Measurements from ENCODE around the gene MEP1A.

The MEP1A gene

DNA sequence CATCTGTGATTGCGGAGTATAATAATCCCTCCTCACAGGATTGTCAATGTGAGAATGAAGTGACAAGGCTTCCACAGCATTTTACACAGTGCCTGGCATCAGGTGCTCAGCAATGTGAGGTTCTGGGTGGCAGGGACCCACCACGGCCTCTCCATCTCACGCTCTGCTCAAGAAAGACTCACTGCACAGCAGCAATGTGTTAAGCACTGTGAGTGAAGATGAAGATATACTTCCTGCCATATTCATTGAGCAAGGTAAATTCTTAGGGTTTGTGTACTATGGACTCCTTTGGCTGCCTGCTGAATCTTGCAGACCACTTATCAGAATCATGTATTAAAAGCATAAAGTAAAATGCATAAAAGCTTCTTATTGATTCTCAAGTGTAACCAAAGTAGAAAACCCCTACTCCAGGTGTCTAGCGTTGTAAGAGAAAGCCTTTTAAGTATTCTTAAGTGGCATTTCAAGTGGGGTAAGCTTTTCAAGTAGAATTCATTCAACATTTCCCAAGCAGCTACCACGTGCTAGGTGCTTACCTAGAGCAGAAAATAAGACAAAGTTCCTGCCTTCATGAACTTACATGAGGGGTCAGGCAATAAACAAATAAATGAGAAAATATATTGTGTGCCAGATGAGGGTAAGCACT is 17.0 kb upstream of the MEP1A start:
- no peak for DNase-seq (ENCODE audit: low read depth)

DNA sequence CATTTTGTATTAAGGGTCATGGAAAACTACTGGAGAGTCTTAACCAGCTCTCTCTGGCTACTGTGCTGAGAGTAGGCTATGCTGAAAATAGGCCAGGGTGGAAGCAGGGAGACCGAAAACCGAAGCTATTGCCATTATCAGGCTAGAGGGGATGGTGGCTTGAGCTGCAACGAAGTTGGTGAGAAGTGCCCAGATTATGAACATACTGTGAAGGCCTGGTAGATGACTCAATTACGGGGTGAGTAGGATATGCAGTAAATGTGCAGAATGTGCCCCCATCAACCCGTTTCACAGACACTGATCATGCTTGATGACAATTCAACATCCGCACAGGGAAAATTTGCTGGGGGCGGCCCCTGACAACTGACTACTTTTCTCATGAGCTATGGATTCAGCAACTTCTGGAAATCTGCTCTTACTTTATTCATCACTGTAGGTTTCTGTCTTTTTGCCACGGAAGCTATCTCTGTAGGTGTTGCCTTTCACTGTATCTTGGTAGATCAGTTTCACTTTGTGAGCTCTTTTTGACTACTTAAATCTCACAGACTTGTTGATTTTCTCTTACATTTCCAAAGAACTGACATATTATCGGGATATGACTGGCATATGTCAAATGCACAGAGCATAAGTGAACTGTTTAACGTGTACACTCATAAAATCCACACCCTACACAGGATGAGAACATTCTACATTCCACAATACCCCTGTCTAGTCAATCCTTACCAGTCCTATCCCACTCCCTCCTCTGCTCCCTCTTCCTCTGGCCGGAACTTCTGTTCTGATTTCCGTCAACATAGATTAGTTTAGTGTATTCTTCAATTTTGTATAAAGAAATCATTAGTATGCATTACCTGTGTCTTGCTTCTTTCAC is 15.5 kb upstream of the MEP1A start:
- no peak for DNase-seq (ENCODE audit: low read depth)

DNA sequence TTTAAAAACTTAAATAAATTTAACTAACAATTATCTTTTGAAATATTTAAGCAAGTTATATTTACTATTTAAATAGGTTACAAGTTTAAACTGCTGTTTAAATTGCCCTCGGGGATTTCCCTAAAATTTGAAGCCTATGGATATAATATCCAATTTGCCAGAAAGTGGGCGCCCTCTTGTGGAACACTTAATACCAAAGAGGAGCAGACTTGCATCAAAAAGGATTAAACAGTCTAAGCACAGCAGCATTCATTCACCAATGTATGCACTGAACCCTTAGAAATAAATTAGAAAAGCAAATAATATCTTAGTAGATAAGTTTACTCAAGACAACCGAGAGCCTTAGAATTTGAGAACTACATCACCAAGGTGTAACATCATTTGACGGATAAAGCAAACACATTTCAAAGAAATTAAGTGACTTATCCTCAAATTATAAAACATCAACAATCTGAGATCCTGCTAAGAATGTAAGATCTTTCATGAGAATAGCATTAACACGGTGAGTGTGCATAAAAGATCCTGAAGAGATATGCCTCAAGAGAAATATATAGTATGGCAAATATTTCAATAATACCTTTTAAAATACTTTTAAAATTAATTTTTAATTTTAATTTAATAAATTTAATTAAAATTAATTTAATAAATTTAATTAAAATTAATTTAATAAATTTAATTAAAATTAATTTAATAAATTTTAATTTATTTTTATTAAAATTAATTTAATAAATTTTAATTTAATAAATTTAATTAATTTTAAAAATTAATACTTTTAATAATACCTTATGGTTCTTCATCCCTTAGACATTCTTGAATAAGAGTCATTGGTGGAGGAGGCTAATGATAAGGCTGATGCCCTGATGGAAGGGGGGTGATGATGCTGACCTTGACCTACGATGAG is 11.5 kb upstream of the MEP1A start:
- no peak for DNase-seq (ENCODE audit: low read depth)

DNA sequence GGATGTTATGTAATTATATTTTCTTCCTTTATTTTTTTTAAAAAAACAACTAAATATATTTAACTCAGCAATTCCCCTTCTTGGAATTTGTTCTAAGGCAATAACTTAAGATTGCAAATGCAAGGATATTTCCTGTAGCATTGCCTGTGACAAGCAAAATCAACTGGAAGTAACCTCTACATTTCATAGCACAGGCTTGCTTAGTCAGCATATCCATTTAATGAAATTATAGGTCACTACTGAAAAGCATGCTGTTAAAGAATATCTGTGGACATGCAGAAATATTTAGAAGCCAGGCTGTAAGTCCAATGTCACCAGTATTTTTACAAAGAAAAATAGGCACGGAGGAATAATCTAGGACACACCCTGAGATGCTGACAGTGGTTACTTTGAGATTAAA is 8.7 kb upstream of the MEP1A start:
- no peak for DNase-seq (ENCODE audit: low read depth)

DNA sequence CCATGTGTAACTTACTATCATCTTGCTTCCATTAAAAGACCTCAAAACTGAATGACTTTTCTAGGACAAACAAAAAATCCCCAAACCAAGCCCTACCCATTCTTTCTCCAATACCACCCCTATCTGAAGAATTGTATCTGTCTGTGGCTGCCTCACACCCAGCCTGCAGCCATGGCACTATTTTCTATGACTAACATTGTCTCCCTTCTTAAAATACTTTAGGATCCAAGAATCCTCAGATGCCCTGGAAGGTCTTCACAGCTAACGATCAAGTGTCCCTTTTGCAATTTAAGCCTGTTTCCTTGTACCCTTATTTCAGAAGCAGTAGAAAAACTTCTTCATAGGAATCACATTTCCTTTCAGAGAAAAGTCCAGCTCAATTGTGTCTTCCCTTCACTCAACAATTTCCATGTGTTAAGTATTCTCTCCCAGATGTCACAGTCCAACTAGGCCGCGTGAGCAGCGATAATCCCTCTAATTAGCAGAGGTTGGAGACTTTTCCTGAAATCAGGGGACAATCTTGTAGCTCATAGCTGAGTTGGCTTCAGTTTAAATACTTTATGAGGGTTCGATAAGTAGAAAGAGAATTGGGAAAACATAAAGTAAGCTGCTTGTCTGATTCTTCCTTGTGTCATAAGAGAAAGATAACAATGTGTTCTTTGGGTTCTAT is 5.2 kb upstream of the MEP1A start:
- no peak for DNase-seq (ENCODE audit: low read depth)

DNA sequence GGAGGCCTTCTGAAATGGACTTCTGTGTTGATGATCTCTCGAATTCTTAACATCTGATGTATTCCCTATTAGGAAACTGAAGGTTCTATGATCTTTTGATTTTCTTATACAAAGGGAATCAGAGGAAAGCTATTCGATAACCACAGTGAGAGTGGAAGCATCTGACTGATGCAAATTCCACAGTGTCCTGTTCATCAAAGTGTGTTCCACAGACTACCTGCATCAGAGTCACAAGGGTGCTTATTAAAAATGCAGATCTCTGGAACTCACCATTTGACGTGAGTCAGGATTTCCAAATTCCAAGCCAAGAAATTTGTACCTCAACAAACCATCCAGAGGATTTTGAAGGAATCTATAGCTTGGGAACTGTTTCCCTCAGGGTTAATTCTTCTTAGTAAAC is 4.4 kb upstream of the MEP1A start:
- no peak for DNase-seq (ENCODE audit: low read depth)

DNA sequence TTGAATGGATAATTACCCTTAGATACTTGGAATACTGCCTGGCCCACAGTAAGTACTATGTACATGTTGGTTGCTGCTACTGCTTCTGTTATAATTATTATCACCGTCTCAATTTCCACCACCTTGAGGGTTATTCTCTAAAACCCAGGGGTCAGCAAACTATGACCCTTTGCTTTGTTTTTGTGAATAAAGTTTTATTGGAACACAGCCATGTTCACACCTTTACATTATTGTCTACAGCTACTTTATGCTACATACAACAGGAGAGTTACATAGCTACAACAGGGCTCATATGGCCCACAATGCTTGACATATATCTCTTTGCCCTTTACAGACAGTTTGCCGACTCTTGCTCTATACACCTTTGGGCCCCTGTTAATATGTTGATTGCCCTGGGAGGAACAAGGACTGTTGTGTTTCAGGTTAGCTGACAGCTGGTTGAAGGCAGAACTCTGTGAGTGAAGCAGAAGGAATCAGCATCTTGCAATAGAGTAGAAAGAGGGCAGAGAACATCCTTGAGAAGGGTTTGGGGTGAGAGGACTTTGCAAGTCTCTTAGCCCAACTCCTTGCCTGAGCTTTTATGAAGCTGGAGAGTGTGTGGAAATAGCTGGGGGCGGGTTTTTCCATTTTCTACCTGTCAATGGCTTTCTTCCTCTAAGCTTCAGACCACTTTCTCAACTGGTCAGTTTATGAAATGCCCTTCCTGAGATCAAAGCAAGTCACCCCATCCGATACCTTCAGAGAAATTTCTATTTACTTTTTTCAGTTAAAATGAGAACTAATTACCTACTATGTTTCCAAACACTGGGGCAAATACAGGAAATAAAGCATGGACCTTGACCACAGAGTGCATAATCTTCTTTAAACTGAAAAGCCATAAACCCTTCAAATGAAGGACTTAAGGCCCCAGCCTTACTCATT is 3.5 kb upstream of the MEP1A start:
- DNase-seq (ENCODE audit: low read depth) = no peak

DNA sequence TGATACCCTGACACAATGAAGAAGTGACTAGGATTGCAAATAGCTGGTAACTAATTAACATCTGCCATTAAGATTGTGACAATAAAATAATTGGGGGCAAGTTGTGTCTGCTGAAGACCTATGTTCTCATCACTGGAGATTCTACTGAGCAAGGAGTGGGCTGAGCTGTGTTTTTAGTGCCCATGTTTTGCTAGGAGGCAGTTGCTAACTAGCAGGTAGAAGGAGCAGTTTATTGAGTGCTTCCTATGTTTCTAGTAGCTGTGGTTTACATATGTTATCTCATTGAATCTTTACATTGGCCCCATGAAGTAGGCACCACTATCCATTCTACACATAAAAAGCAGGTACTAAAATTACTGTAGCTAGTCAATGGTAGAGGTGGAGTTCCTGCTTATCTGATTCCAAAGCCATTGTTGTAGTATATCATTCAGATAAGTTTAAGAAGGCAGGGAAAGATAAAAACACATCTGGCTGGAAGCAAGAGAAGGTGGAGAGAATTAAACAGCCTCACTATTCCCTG is 2.8 kb upstream of the MEP1A start:
- DNase-seq (ENCODE audit: low read depth) = no peak

DNA sequence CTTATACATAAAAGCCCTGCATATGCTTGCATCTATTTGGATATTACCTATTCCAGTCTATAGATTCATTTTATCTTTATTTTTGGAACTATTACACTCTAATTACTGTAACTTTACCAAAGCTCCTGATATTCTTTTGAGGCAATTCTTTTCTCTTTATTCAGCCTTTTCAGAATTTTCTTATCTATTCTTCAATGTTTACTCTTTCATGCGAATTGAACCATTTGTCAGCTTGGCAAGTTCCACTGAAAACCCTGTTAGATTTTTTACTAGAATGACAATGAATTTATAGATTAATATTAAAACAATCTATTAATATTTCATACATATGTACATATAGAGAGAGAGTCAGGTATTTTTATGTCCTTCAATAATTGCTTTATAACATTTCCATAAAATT is 554 bp upstream of the MEP1A start:
- no peak for DNase-seq (ENCODE audit: low read depth)

DNA sequence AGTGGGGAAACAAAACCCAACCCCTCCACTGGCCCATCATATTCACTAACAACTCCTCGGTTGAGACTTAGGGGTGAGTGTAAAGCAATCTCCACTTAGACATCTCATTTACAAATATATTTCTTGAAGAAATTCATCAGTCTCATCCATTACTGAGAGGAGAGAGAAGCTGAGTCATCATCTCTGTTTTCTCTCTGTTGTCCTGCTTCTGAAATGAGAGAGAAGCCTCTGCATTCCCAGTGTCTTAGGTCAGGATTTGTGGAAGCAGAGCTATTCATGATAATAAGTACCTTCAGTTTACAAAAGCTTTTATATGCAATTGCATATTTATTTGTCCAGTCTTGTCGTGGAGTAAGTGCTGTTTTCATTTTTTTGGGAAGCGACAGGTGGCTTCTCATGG is 879 bp downstream of the MEP1A start:
- DNase-seq (ENCODE audit: low read depth) = no peak

DNA sequence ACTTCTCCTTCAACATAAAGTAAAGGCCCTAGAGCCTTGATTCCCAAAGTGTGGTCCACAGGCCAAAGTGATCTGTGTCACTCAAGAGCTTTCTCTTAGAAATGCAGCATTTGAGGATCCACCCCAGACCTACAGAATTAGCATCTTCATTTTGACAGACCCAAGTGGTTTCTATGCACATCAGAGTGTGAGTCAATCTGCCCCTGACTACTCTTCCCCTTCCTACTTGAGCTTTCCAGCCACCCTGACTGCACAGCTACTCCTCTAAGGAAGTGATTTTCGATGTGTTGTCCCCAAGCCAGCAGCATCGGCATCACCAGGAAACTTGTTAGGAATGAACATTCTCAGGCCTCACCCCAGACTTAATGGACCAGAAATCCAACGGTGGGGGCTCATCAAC is 2.6 kb downstream of the MEP1A start:
- no peak for DNase-seq (ENCODE audit: low read depth)

DNA sequence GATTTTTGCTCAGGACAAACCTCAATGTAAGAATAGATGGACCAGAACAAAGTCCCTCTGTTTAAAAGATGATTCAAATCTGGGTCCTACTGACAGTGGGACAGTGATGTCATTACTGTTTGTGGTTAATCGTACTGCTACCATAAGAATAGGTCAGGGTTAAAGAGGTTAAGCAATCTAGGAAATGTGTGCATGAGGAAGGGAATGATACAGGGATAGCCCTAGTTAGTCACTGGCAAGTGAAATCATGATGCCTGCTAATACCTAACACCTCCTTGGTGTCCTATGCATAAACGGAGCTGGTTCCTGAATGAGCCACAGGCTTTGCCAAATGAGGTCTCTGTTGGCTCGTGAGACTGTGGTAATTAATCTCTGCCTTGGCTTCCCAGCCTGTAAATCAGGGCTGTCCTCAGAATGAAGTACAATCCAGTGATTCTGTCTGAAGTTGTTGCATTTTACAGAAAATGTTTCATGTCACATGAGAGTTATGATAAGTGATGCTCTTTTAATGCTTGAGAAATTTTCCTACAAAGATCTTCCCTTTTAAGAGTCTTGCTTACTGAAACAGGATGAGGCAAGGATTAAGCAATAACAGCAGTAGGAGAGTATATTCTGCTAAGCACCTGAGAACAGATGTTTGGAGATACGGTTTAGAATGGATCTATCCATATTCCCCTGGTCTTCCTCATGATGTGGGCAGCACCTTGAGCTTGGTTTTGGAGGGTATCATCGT is 3.8 kb downstream of the MEP1A start:
- DNase-seq (ENCODE audit: low read depth) = no peak

DNA sequence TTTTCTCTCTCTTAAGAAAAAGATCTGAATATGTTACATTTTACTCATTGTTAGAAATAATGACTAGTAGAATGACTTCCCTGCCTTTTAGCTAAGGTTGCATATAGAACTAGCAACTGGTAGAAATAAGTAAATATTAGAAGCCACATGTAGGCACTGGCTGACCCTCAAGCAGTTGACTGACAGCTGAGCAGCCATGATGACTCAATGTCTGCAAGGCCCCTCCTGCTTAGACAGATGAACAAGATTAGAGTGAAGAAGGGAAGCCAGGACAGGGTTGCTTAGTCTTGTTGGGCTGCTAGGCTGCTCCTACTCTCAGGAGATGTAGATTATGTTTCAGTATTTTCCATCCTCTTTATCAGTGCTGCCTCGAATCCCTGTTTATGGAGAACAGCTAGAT is 6.5 kb downstream of the MEP1A start:
- DNase-seq (ENCODE audit: low read depth) = no peak

DNA sequence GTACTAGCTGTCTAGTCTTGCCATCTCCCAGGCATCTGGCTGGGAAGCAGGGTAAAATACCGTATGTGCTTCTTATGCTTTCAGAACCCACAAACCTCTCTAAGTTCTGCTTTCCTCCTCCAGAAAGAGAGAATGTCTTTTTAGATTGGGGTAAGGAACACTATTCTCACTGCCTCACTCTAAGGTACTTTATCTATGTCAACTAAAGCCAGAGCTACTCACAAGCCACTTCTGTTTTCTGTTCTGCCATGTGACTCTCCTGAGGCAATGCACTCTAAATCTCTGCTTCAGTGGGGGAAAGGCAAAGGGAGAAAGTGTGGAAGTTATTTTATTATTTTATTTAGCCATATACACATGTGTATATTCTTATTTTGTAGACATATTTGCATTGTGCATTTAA is 15.6 kb downstream of the MEP1A start:
- no peak for DNase-seq (ENCODE audit: low read depth)

DNA sequence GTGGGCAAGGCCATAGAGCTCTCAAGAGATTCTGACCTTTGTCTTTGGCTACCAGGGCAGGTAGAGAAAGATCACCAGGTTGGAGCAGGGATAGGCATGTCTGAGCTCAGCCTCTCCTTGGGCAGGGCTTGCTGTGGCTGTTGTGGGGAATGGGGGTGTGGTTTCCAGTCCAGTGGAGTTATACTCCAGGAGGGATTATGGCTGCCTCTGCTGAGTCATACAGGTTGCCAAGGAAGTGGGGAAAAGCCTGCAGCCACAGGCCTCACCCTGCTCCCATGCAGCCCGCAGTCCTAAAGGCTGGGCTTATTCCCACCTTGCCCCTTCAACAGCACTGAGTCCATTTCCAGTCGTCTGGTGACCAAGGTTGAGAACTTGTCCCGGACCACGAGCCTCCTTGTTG is 21.9 kb downstream of the MEP1A start:
- no peak for DNase-seq (ENCODE audit: low read depth)

DNA sequence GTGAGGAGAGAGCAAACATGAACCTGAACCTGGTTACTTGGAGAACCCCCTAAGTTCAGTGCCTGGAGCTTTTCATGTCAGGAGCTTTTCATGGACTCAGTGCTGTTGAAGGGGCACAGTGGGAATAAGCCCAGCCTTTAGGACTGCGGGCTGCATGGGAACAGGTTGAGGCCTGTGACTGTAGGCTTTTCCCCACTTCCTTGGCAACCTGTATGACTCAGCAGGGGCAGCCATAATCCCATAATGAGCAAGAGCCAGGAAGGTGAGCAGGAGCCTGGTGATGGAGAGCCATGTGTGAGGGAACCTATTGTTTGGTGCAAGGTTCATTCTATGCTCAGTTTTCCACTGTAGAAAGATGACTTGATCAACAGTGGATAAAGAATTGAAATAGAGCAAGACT is 23.4 kb downstream of the MEP1A start:
- DNase-seq (ENCODE audit: low read depth) = no peak

DNA sequence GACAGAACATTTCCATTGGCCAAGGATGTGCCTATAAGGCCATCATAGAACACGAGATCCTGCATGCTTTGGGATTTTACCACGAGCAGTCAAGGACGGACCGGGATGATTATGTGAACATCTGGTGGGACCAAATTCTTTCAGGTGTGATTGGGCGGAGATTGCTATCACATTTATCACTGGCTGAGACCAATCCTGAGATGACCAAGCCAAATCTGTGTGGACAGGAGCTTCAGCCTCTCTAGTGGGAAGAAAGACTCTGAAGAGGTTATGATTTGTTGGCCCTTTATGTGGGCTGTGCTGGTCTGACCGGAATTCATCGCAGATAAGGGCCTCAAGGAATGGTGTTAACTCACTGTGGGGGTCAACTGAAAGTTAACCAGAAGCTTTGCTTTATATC is 26.4 kb downstream of the MEP1A start:
- no peak for DNase-seq (ENCODE audit: low read depth)

DNA sequence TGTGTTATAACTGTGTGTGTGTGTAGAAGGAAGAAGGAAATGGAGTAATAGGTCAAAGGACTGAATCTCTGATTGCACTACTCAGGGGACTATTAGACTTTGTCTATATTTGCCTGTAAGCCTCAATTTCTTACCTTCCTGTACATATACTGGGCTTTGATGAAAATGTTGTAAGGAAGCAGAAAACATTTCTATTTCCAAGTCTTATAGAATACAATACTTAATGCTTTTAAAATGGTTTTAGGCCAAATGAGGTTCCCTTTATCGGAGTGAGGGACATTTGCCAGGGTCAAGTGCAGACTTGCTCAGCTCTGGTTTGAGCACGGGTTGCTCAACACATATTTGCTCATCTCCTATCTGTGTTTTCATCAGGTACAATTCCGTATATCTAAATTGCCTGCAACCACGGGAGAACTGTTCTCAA is 28.3 kb downstream of the MEP1A start:
- no peak for DNase-seq (ENCODE audit: low read depth)

DNA sequence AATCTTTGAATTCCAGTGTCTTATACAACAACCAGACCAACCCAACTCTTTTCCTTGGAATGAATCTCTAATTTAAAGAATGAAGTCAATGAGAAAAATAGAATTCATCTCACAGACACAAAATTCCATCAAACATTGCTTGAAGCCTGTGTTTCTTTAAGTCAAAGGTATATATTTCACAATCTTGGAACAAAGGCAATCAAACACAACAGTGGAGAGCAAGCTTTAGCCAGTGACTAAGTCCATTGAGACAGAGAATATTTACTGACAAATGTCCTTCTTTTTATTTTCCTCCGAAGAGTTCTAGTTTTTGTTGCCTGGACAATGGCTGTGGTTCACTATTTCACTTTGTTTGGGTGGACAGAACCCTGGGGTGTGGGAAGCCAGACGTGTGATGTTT is 35.8 kb downstream of the MEP1A start:
- DNase-seq (ENCODE audit: low read depth) = no peak

DNA sequence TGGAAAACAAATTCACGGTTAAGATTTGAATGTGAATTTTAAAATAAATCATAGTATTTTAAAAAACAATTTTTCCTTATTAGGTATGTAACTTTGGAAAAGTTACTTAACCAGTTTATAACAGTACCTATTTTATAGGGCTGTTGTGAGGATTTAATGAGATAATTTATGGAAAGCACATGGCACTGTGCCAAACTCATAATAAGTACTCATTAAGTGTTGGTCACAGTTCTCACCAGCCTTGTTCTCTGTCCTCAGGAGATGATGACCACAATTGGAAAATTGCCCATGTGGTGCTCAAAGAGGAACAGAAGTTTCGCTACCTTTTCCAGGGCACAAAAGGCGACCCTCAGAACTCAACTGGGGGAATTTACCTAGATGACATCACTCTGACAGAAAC is 39.6 kb downstream of the MEP1A start:
- DNase-seq (ENCODE audit: low read depth) = no peak

All from stimulated activated CD4-positive, alpha-beta T cell treated with anti-CD3 and anti-CD28 coated beads, Interleukin-2, amount 100 ng/mL, for 4 hours (primary cell).